ENCODE measurements around the gene BHLHE40.

BHLHE40 gene

DNA sequence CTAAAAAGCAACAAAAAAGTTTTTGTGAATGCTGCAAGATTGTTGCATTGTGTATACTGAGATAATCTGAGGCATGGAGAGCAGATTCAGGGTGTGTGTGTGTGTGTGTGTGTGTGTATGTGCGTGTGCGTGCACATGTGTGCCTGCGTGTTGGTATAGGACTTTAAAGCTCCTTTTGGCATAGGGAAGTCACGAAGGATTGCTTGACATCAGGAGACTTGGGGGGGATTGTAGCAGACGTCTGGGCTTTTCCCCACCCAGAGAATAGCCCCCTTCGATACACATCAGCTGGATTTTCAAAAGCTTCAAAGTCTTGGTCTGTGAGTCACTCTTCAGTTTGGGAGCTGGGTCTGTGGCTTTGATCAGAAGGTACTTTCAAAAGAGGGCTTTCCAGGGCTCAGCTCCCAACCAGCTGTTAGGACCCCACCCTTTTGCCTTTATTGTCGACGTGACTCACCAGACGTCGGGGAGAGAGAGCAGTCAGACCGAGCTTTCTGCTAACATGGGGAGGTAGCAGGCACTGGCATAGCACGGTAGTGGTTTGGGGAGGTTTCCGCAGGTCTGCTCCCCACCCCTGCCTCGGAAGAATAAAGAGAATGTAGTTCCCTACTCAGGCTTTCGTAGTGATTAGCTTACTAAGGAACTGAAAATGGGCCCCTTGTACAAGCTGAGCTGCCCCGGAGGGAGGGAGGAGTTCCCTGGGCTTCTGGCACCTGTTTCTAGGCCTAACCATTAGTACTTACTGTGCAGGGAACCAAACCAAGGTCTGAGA is 4.7 kb downstream of the BHLHE40 start:
- peak overlapping the region; percentile 38 for H3K4me3 ChIP-seq (ENCODE audit: control insufficient read depth, low read depth, low read length)
- DNase-seq (ENCODE audit: low read depth): peak; percentile 95
- TF ChIP-seq, protein P1, sequence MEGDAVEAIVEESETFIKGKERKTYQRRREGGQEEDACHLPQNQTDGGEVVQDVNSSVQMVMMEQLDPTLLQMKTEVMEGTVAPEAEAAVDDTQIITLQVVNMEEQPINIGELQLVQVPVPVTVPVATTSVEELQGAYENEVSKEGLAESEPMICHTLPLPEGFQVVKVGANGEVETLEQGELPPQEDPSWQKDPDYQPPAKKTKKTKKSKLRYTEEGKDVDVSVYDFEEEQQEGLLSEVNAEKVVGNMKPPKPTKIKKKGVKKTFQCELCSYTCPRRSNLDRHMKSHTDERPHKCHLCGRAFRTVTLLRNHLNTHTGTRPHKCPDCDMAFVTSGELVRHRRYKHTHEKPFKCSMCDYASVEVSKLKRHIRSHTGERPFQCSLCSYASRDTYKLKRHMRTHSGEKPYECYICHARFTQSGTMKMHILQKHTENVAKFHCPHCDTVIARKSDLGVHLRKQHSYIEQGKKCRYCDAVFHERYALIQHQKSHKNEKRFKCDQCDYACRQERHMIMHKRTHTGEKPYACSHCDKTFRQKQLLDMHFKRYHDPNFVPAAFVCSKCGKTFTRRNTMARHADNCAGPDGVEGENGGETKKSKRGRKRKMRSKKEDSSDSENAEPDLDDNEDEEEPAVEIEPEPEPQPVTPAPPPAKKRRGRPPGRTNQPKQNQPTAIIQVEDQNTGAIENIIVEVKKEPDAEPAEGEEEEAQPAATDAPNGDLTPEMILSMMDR (conservative IDR thresholded peaks at IDR 0.05; ENCODE audit: control insufficient read depth, insufficient read depth, low read depth, low read length): no peak

DNA sequence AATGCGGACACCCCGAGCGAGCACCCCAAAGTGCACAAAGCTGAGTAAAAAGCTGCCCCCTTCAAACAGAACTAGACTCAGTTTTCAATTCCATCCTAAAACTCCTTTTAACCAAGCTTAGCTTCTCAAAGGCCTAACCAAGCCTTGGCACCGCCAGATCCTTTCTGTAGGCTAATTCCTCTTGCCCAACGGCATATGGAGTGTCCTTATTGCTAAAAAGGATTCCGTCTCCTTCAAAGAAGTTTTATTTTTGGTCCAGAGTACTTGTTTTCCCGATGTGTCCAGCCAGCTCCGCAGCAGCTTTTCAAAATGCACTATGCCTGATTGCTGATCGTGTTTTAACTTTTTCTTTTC is 5.3 kb downstream of the BHLHE40 start:
- TF ChIP-seq, protein P1 (conservative IDR thresholded peaks at IDR 0.05; ENCODE audit: control insufficient read depth, insufficient read depth, low read depth, low read length): no peak
- no peak for DNase-seq (ENCODE audit: low read depth)
- peak overlapping the region; percentile 32 for H3K4me3 ChIP-seq (ENCODE audit: control insufficient read depth, low read depth, low read length)

DNA sequence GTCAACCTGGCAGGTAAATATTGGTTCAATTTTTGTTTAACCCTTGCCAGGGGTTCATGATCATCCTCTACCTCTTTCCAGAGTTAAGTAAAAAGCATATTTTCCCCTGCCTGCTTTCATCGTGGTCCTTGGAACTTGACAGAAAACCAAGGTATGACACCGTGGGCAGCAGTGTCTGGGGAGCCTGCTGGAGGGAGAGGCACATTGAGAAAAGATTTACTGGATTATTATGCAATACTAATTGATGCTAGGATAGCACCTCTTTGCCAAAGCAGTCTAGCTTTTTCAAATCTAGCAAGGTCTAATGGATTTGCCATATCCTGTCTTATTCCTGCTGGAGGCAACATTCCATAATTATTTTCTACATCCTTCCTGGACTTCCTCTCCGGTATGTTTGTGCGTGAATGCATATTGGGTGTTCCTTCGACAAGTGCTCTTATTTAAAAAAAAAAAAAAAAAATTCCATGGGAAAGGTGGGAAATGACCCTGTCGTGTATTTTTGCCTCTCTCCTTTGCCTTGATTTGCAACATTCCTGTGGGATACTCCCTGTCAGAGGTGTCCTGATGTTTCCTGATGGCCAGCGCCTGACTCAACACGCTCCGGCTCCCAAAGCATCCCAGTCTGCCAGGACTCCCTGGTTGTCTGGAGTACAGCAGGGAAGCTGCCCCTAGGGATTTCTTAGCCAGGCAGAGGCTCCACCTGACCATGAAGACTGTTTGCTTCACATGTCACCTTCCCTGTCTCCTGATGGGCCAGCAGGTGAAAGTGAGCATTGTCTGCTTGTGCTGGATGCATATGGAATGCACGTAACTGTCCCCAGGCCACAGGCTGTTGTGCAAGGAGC is 6.3 kb downstream of the BHLHE40 start:
- TF ChIP-seq, protein P1 (conservative IDR thresholded peaks at IDR 0.05; ENCODE audit: control insufficient read depth, insufficient read depth, low read depth, low read length): no peak
- no peak overlapping the region for H3K4me3 ChIP-seq (ENCODE audit: control insufficient read depth, low read depth, low read length)
- peak; percentile 83 for DNase-seq (ENCODE audit: low read depth)

DNA sequence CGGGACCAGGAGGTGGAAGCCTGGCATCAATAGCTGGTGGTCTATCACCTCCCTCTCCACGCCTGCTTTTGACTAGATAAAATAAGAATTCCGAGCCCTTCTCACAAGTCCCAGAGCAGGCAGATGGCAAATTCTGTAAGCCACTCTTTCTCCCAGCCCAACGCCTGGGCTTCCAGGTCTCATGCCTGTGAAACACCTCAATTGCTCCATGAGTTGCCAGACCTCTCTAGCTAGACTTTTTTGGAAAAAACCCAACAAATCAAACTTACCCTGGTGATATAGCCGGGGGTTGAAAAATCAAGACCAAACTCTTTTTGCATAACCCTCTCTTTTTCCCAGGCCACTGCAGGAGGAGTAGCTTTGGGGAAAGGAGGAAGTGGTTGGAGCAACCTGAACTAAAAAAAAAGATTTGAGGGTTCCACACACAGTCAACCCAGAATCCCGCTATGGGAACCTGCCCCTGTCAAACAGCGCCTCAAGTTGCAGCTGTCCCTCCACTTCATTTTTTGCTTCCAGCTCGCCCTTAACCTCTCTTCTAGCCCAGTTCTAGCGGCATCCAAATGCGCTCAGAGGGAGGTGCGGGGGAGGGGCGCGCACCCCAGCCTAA is 7.0 kb downstream of the BHLHE40 start:
- peak; percentile 65 for DNase-seq (ENCODE audit: low read depth)
- TF ChIP-seq, protein P1 (conservative IDR thresholded peaks at IDR 0.05; ENCODE audit: control insufficient read depth, insufficient read depth, low read depth, low read length): no peak
- H3K4me3 ChIP-seq (ENCODE audit: control insufficient read depth, low read depth, low read length): peak overlapping the region; percentile 41

DNA sequence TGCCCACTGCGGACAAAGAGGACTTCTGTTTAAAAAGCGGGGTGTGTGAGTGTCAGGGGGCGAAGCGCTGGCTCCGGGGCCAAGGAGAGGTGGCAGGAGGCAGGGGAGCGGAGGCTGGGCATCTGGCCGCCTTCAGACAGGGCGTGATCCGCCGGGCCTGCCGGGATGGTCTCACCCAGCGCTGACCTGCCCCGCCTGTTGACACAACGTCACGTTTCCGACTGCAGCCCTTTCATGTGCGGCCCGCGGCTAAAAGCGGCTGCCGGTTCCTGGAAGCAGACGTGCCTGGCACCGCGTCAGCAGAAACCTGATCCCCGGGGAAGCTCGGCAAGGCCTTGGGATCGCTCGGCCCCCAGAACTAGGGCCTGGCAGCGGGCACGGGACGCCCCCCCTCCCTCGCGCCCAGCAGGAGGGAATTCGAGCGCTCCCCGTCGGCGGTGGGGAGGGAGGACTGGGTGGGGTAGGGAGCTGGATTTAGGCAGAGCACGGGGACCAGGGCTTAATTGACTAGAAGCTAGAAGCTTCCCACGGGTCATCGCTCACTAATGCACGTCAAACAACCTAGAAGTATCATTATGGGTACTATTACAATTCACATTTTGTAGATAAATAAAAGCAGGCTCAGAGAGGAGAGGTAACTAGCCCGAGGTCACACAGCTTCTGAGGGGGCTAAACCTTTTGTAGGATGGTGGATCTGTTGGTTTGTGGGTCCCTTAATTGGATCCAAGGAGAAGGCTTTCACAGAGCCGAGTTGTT is 7.7 kb downstream of the BHLHE40 start:
- TF ChIP-seq, protein P1 (conservative IDR thresholded peaks at IDR 0.05; ENCODE audit: control insufficient read depth, insufficient read depth, low read depth, low read length): no peak
- peak overlapping the region; percentile 41 for H3K4me3 ChIP-seq (ENCODE audit: control insufficient read depth, low read depth, low read length)
- peak; percentile 97 for DNase-seq (ENCODE audit: low read depth)
